OCI-LY7 (cell line): ENCODE results near the gene UBAP2L. TPM values are rescaled to one million over a fixed set of nuclear protein-coding genes. Genes with fewer than 3 reads are reported as not detected.

ENCODE experiments used
- BruUV-seq: library from RNA; stranded (reverse); fragments of 400-500 nt; replicated peaks from 2 replicates; lab custom pipeline; 2021; lab: Mats Ljungman, UMichigan
- CTCF ChIA-PET: fragments of 300-600 bp; sonication (Branson Sonifier 250); formaldehyde crosslinking; loops from one replicate; lab custom pipeline; 2022; ENCODE audit warnings: antibody characterized with exemption; ENCODE audit not compliant: unreplicated experiment; lab: Charles Lee
- POLR2A ChIA-PET: fragments of 300-600 bp; sonication (Branson Sonifier 250); formaldehyde crosslinking; loops from one replicate; lab custom pipeline; 2022; ENCODE audit warnings: antibody characterized with exemption; lab: Charles Lee
- DNase-seq: peaks from one replicate; pipeline ENCODE4 v3.0.0-alpha.2; 2015; ENCODE audit warnings: low spot score
- H2AFZ ChIP-seq: fragments of 200-600 bp; sonication (generic), shearing (Covaris generic); 2 replicates; pipeline ENCODE4 v1.6.1; 2014; ENCODE audit warnings: mild to moderate bottlenecking, antibody characterized with exemption, low read length, moderate library complexity
- H3K27ac ChIP-seq: fragments of 200-600 bp; sonication (generic); 2 replicates; pipeline ENCODE4 v1.5.1; 2014; ENCODE audit warnings: mixed run types, low read depth, mild to moderate bottlenecking, moderate library complexity, low read length, inconsistent platforms; ENCODE audit not compliant: poor library complexity, severe bottlenecking
- H3K36me3 ChIP-seq: fragments of 200-600 bp; sonication (generic); 2 replicates; pipeline ENCODE4 v1.6.1; 2014; ENCODE audit warnings: mild to moderate bottlenecking, antibody characterized with exemption, low read length, moderate library complexity, mixed read lengths; ENCODE audit not compliant: insufficient read depth
- H3K4me1 ChIP-seq: fragments of 200-600 bp; sonication (generic); 2 replicates; pipeline ENCODE4 v1.5.1; 2014; ENCODE audit warnings: mild to moderate bottlenecking, low read length; ENCODE audit not compliant: insufficient read depth, poor library complexity, severe bottlenecking
- H3K4me2 ChIP-seq: fragments of 200-600 bp; sonication (generic); 2 replicates; pipeline ENCODE4 v1.6.1; 2014; ENCODE audit warnings: mild to moderate bottlenecking, low read length
- H3K4me3 ChIP-seq: fragments of 200-600 bp; sonication (generic); 2 replicates; pipeline ENCODE4 v1.5.1; 2014; ENCODE audit warnings: mild to moderate bottlenecking, low read depth, low read length; ENCODE audit not compliant: poor library complexity, severe bottlenecking
- H3K79me2 ChIP-seq: fragments of 200-600 bp; sonication (generic); 2 replicates; pipeline ENCODE4 v1.6.1; 2016; ENCODE audit warnings: low read depth, mild to moderate bottlenecking, low read length, moderate library complexity, mixed read lengths; ENCODE audit not compliant: insufficient read depth
- H3K9me2 ChIP-seq: fragments of 200-600 bp; sonication (generic); 2 replicates; pipeline ENCODE4 v1.6.1; 2016; ENCODE audit warnings: mild to moderate bottlenecking, low read length, mixed read lengths; ENCODE audit not compliant: insufficient read depth
- H3K9me3 ChIP-seq: fragments of 200-600 bp; sonication (generic); 2 replicates; pipeline ENCODE4 v1.6.1; 2014; ENCODE audit warnings: mild to moderate bottlenecking, mixed run types, low read length, mixed read lengths
- H4K20me1 ChIP-seq: fragments of 200-600 bp; sonication (generic); 2 replicates; pipeline ENCODE4 v1.6.1; 2014; ENCODE audit warnings: mild to moderate bottlenecking, antibody characterized with exemption, low read length, moderate library complexity, mixed read lengths; ENCODE audit not compliant: insufficient read depth
- EZH2phosphoT487 ChIP-seq: fragments of 200-600 bp; sonication (generic); IDR thresholded peaks from 2 replicates; pipeline ENCODE4 v1.6.1; 2018; ENCODE audit warnings: low read depth, borderline replicate concordance, mild to moderate bottlenecking, mixed run types, antibody characterized with exemption, low read length, moderate library complexity, mixed read lengths
- intact Hi-C: fragments of 100-400 bp; cut with micrococcal nuclease; formaldehyde crosslinking; loops from one replicate; pipeline ENCODE4 v1.10.0; 2022; ENCODE audit not compliant: unreplicated experiment
- total RNA-seq, 2 experiments: library from RNA; depleted of rRNA in 1 of 2; stranded (reverse); fragments of >200 nt in 1 of 2; shearing (Covaris generic) in 1 of 2; gene quantifications; 2 replicates each; pipeline ENCODE4 v1.2.3, GENCODE V29; 2014 to 2022
- TF ChIP-seq, protein P1 (sequence below): fragments of 200-600 bp; sonication (generic); conservative IDR thresholded peaks from 2 replicates; pipeline ENCODE4 v1.5.1; 2014; ENCODE audit warnings: mild to moderate bottlenecking, antibody characterized with exemption, low read length, moderate library complexity, mixed read lengths

The UBAP2L gene
- total RNA-seq, 2 experiments from 2014 or later = 80.4 to 179 TPM

DNA sequence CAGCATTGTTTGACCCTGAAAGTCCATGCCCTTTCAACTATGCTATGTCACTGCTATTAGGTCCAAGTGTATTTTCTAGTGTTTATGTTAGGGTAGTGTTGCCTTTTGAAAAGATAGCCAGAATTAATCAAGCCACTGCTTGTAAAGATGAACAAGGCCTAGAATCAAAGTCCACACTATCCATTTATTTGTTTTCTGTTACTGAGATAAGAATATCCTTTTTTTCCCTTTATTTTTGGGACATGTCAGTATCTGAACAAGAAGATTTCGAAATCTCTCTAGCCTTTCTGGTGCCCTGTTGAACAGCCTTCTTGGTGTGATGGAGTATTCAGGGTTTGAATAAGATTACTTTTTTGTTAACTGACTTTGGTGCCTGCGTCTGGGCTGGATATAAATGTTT is 16.7 kb downstream of the UBAP2L start:
- Histone ChIP-seq H3K27ac (no peak overlapping the region), H3K4me1 (no peaks in the 10 kb centered on the region), H3K4me3 (no peak overlapping the region), H3K9me3 (no peaks in the 10 kb centered on the region), H4K20me1 (peaks cover 4% of the 10 kb centered on the region), H2AFZ (no peak overlapping the region), H3K79me2 (peaks cover 39% of the 10 kb centered on the region), H3K36me3 (peaks cover 98% of the 10 kb centered on the region), H3K4me2 (no peak overlapping the region), H3K9me2 (no peaks in the 10 kb centered on the region)
- TF ChIP-seq, protein P1, sequence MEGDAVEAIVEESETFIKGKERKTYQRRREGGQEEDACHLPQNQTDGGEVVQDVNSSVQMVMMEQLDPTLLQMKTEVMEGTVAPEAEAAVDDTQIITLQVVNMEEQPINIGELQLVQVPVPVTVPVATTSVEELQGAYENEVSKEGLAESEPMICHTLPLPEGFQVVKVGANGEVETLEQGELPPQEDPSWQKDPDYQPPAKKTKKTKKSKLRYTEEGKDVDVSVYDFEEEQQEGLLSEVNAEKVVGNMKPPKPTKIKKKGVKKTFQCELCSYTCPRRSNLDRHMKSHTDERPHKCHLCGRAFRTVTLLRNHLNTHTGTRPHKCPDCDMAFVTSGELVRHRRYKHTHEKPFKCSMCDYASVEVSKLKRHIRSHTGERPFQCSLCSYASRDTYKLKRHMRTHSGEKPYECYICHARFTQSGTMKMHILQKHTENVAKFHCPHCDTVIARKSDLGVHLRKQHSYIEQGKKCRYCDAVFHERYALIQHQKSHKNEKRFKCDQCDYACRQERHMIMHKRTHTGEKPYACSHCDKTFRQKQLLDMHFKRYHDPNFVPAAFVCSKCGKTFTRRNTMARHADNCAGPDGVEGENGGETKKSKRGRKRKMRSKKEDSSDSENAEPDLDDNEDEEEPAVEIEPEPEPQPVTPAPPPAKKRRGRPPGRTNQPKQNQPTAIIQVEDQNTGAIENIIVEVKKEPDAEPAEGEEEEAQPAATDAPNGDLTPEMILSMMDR = no peak
- no peak for TF ChIP-seq EZH2phosphoT487
- ChIA-PET CTCF (no interaction called here), POLR2A (no interaction called here)
- intact Hi-C loops = no loop called here
- BruUV-seq = no TSS peak
- DNase-seq = no peak

DNA sequence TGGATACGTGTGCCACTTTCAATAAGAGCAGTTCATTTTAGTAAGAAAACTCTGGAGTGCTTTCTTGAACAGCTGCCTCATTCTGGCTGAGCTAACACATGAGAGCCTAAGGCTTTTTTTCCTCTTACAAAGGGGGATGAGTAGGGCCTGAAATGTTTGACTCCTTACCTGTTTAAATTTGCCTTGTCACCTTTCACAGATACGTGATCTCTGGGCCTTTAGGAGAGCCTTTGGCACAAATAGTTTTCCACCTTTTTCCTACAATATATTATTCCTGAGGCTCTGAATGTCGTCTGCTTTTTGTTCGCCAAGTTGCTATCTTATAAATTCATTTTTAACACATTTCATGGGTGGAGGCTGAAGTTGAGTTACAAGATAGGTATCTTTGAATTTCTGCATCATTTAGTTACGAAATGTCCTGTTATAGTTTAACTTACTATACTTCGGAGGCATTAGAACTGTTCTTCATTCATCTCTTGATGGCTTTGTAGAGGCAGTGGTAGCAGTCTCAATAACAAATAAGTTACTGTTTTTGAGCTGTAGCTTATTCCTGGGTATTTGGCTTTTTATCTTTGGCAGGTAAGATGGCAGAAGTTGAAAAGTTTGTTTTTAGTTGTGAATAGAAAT is 17.2 kb downstream of the UBAP2L start:
- DNase-seq = no peak
- Histone ChIP-seq H3K36me3 (peaks cover 98% of the 10 kb centered on the region), H3K4me2 (no peak overlapping the region), H4K20me1 (peaks cover 4% of the 10 kb centered on the region), H2AFZ (no peak overlapping the region), H3K79me2 (peaks cover 36% of the 10 kb centered on the region), H3K4me3 (no peak overlapping the region), H3K9me3 (no peaks in the 10 kb centered on the region), H3K9me2 (no peaks in the 10 kb centered on the region), H3K27ac (no peak overlapping the region), H3K4me1 (no peaks in the 10 kb centered on the region)
- TF ChIP-seq EZH2phosphoT487 = no peak
- TF ChIP-seq, protein P1 = no peak
- POLR2A ChIA-PET = no interaction called here
- intact Hi-C loops = no loop called here
- CTCF ChIA-PET = no interaction called here
- TSS peak; percentile 4 for BruUV-seq

DNA sequence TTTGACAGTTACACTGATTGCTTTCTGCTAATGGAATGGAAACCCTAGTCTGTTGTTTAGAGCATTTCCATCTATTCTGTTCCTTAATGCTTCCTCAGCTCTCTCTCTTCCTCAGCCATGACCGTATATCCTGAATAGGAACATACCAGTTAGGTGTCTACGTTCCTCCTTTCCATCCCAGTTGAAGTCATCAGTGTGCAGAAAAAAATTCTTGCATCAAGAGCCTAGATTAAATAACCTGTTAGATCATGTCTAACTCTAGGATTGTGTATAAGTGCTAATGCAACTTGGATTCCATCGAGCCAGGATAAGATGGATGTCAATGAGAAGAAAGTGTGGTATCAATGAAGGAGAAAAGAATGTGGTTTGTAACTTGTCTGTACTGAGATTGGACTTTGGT is 18.7 kb downstream of the UBAP2L start:
- BruUV-seq = no TSS peak
- DNase-seq = no peak
- ChIA-PET CTCF (no interaction called here), POLR2A (no interaction called here)
- intact Hi-C loops = no loop called here
- H3K27ac ChIP-seq = no peak overlapping the region
- peaks cover 36% of the 10 kb centered on the region for H3K79me2 ChIP-seq
- H3K9me3 ChIP-seq = no peaks in the 10 kb centered on the region
- H3K4me1 ChIP-seq = no peaks in the 10 kb centered on the region
- peaks cover 100% of the 10 kb centered on the region for H3K36me3 ChIP-seq
- peaks cover 4% of the 10 kb centered on the region for H4K20me1 ChIP-seq
- no peak overlapping the region for H2AFZ ChIP-seq
- H3K4me3 ChIP-seq = no peak overlapping the region
- TF ChIP-seq EZH2phosphoT487 = no peak
- TF ChIP-seq, protein P1 = no peak
- H3K4me2 ChIP-seq = no peak overlapping the region
- no peaks in the 10 kb centered on the region for H3K9me2 ChIP-seq
